GM18873 (cell line): ENCODE data around the gene ZBTB12.
A peak's percentile ranks its signal among the peaks of the same experiment; 100 is the strongest.
"Not testable (repeated sequence)": the region's sequence is repeated elsewhere in the genome, so short reads cannot be mapped to it uniquely, and the experiment has no call there.

Experiments used
- ATAC-seq: cut with Tn5 transposase; IDR thresholded peaks from one replicate; pipeline ENCODE4 v1.9.1; 2021; ENCODE audit warnings: mild to moderate bottlenecking, moderate library complexity, moderate number of reproducible peaks; ENCODE audit not compliant: unreplicated experiment, low FRiP score

Gene ZBTB12

GRCh38 chr6:31922942-31923341 lies 21.1 kb upstream of the ZBTB12 start:
- ATAC-seq: no peak

- ATAC-seq: no peak
Observed at GRCh38 chr6:31920811-31921210, 18.9 kb upstream of the ZBTB12 start.

DNA sequence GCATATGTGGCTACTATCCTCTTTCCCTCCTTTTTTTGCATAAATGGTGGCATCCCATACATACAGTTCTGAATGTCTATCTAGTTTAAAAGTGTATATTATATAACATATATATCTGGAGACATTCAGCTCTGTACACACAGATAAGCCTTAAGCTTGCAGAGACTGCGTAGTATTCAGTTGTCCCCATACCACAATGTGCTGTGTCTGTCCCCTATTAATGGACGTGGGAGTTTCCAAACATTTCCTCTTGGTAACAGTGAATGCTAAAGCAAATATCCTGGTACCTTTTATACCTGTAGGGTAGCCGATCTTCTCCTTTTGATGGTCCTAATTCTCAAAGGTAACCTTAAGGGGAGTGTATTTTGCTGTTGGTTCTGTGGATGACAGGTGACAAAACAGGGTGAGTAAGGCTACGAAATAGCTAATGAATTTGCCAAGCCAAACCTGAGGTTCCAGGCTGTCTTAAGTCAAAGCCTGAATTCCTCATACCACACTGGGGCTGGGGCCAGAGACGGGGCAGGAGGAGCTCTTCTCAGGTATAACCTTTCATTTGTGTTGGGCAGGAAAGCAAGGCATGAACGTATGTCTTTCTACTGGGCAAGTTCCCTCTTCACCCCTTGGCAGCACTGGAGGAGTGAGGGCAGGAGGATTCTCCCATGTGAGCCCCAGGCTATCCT lies 17.9 kb upstream of the ZBTB12 start:
- no peak for ATAC-seq

DNA sequence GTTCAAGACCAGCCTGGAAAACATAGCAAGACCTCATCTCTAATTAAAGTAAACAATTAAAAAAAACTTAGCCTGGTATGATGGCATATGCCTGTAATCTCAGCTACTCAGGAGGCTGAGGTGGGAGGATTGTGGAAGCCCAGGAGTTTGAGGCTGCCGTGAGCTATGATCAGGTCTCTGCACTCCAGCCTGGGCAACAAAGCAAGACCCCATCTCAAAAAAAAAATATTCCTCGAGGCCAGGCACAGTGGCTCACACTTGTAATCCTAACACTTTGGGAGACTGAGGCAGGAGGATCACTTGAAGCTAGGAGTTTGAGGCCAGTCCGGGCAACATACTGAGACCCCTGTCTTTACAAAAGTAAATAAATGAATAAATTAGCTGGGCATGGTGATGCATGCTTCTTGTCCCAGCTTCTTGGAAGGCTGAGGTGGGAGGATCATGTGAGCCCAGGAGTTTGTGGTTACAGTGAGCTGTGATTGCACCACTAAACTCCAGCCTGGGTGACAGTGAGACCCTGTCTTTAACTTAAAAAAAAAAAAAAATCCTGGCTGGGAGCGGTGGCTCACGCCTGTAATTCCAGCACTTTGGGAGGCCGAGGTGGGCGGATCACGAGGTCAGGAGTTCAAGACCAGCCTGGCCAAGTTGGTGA lies 16.3 kb upstream of the ZBTB12 start:
- ATAC-seq: no peak

DNA sequence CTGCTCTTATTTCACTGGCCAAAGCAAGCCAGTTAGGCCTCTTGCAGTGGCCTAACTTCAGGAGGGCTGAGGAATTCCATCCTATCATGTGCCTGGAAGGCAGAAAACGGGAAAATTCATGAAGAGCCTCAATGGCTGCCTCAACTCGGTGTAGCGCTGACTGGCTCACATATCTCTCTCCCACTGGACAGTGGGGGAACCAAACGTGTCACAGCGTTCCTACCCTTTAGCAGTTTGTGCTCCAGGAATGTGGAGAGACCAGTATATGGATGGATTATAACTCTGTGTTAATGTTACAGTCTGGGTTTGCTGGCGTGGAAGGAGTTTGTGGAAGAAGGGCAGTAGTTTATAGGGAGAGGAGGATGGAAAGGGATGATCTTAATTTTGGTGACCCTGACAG lies 13.9 kb upstream of the ZBTB12 start:
- ATAC-seq: no peak

GRCh38 chr6:31915351-31915750 lies 13.5 kb upstream of the ZBTB12 start:
- ATAC-seq: no peak

GRCh38 chr6:31911826-31912585 lies 10.1 kb upstream of the ZBTB12 start:
- no peak for ATAC-seq

DNA sequence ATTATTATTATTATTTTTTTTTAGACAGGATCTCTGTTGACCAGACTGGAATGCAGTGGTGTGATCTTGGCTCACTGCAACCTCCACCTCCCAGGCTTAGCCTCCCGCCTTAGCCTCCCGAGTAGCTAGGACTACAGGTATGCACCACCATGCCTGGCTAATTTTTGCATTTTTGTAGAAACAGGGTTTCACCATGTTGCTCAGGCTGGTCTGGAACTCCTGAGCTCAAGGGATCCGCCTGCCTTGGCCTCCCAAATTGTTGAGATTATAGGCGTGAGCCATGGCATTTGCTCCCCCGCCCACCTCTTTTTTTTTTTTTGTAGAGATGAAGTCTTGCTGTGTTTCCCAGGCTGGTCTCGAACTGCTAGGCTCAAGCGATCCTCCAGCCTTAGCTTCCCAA lies 7.4 kb upstream of the ZBTB12 start:
- ATAC-seq: not testable (repeated sequence)

DNA sequence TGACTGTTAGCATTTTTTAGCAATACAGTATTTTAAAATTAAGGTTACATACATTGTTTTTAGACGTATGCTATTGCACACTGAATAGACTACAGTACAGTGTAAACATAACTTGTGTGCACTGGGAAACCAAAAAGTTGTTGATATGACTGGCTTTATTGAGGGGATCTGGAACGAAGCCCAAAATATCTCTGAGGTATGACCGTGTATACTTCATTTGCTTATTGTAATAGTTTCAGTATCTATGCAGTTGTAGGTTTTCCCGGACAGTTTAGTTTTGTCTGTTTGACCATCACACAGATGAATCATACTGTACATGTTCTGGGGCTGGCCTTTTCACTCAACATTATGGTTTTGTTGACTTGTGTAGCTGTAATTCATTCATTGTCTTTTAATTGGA lies 6.9 kb upstream of the ZBTB12 start:
- peak; percentile 75 for ATAC-seq

- ATAC-seq: not testable (repeated sequence)
Observed at GRCh38 chr6:31908255-31908654, 6.4 kb upstream of the ZBTB12 start.

DNA sequence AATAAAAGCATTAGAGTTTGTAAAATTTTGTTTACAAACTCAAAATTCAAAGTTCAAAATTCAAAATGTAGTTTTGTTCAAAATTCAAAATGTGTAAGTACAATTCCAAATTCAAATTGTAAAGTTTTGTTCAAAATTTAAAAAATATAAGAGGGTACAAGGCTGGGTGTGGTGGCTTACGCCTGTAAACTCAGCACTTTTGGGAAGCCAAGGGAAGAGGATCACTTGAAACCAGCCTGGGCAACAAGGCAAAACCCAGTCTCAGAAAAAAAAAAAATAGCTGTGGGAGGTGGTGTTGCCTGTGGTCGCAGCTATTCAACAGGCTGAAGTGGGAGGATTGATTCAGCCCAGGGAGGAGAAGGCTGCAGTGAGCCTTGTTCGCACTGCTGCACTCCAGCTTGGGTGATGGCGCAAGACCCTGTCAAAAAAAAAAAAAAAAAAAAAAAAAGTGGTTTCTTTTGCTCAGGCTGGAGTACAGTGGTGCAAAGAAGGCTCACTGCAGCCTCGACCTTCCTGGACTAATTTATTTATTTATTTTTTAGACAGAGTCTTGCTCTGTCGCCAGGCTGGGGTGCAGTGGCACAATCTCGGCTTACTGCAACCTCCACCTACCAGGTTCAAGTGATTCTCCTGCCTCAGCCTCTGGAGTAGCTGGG lies 5.4 kb upstream of the ZBTB12 start:
- no peak for ATAC-seq

GRCh38 chr6:31906727-31907126 lies 4.8 kb upstream of the ZBTB12 start:
- not testable (repeated sequence) for ATAC-seq

- no peak for ATAC-seq
Observed at GRCh38 chr6:31906122-31906521, 4.2 kb upstream of the ZBTB12 start.

- no peak for ATAC-seq
Observed at GRCh38 chr6:31905041-31905440, 3.2 kb upstream of the ZBTB12 start.

GRCh38 chr6:31903957-31904356 lies 2.1 kb upstream of the ZBTB12 start:
- no peak for ATAC-seq

DNA sequence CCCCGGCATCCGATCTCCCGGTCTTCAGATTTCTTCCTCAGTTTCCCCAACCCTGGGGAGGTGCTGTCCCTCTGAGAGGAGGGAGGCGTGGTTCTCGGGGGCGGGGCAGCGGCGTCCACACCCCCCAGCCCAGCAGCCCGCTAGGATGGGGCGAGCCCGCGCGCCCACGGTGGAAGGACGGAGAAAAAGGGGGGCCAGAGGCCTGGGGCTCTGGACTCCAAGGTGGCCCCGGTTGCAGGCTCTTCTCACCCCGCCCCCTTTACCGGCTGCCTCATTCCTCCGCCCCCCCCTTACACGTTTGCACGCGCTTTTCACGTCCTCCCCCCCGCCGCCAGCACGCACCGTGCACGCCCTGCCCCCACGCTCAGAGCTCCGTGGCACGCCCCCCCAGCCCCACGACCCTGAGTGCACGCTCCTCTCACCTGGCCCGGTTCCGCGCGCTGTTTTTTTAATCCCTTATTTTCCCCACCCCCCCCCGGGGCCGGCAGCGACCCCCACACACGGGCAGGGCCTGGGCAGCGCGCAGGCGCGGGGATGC lies 402 bp downstream of the ZBTB12 start:
- ATAC-seq: no peak

DNA sequence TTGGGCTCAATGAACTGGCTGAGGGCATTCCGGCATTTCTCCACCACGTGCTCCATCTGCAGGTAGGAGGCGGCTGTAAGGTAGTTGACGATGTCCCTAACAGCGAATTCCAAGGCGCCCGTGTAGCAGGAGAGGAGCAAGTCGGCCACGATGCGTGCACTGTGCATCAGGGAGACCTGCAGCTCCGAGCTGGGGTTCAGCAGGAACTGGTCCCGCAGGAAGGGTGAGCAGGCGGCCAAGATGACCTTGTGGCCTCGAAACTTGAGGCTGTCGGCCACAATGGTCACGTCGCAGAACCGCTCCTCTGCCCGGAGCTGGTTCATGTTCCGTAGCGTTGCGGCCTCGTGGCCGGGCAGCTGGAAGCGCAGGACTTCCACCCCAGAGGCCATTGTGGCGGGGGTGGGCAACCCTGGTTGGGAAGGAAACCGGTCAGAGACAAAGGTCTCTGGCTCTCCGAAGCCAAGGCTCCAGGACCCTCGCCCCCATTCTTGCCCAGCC lies 920 bp downstream of the ZBTB12 start:
- ATAC-seq: no peak

- ATAC-seq: no peak
Observed at GRCh38 chr6:31899882-31900722, 1.8 kb downstream of the ZBTB12 start.

- no peak for ATAC-seq
Observed at GRCh38 chr6:31899215-31899614, 2.7 kb downstream of the ZBTB12 start.
